HG03378 (cell line): ENCODE measurements around the gene GRM7.

Source experiments
- ATAC-seq: cut with Tn5 transposase; IDR thresholded peaks from one replicate; pipeline ENCODE4 v1.9.1; 2021; ENCODE audit warnings: mild to moderate bottlenecking, moderate library complexity; ENCODE audit not compliant: unreplicated experiment

GRM7 gene

DNA sequence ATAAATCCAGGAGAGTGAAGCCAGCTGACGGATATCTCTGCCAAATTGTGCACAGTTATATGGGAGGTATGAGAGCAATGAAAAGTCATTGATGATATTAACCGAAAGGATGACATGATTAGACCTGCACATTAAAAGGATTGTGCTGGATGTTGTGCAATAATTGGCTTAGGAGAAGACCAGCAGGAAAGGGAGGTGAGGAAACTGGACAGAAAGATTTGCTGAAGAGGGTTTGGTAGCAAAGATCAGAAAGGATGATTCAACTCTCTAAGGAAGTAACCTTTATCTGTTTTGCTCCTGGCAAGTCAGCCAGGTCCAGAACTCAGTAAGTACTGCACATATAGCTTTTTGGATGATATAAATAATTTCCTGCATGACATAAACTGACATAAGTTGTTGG lies 704.7 kb downstream of the GRM7 start:
- ATAC-seq, result no peak

DNA sequence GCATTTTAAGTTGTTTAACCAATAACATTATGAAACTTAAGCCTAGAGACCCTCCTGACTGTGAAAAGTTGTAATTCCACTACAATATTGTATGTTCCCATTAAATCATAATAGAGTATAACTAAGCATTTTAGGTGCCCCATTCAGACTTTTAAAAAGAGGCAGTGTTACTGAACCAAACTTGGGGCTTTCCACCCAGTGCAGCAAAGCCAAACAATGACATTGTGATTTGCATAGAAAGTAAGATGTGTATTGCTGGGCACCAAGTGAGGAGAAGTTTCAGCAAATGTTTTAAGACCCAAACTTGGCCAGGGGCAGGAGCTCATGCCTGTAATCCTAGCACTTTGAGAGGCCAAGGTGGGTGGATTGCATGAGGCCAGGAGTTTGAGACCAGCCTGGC lies 706.2 kb downstream of the GRM7 start:
- no peak for ATAC-seq

DNA sequence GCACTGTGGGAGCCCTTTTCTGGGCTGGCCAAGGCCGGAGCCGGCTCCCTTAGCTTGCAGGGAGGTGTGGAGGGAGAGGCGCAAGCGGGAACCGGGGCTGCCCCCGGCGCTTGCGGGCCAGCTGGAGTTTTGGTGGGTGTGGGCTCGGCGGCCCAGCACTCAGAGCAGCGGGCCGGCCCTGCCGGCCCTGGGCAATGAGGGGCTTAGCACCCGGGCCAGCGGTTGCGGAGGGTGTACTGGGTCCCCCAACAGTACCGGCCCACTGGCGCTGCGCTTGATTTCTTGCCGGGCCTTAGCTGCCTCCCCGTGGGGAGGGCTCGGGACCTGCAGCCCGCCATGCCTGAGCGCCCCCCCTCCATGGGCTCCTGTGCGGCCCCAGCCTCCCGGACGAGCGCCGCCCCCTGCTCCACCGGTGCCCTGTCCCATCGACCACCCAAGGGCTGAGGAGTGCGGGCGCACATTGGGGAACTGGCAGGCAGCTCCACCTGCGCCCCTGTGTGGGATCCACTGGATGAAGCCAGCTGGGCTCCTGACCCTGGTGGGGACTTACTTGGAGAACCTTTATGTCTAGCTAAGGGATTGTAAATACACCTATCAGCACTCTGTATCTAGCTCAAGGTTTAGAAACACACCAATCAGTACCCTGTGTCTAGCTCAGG lies 707.7 kb downstream of the GRM7 start:
- no peak for ATAC-seq

DNA sequence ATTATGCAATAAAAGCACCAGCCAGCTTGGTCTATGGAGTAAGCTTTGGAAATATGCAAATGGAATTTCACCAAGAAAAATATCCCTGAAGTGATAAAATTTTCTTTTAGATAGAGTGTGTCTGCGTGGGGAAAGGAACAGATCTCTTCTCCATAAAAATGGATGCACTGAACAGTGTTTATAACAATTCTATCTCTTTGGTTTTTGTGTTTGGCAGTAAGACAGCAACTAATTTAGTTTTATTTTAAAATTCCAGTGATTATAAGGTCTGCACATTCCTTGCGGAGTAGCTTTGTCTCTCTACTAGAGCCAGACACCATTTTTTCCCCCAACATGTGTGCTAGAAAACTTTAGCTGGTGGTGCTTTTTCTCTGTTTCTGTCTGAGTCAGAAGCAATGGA lies 712.4 kb downstream of the GRM7 start:
- ATAC-seq, result no peak

DNA sequence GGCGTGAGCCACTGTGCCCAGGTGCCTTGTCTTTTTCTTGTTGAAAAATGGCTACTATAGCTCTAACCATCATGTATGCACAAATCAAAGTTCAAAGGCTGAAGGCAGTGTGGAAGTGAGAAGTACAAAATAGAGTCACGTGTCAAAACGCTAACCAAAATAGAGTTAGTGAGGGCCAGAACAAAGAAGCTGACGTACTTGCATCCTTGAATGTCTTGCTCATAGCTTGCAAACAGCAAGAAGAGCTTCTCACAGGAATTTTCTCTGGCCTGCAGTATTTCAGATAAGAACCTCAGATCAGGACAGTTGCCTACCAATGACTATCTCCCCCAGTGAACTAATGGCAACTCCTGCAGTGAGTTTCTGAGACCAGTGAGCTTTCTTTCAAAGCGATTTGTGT lies 713.5 kb downstream of the GRM7 start:
- ATAC-seq, result no peak

DNA sequence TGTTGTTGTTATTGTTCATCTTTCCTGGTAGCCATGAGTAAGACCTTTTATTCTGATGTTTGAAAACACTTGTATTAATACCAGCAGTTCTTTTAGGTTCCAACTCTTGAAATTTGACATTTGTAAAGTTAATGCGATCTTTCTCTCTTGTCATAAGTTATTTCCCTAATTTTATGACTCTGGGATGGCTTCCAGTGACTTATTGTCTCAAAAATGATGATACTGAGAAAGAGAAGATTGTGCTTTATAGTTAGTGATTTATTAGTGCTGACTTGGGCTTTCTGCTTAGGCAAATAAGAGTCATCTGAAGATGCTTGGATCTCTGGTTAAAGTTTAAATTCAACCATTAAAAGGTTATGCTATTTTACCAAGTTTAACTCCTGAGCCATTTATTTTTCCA lies 715.2 kb downstream of the GRM7 start:
- no peak for ATAC-seq

DNA sequence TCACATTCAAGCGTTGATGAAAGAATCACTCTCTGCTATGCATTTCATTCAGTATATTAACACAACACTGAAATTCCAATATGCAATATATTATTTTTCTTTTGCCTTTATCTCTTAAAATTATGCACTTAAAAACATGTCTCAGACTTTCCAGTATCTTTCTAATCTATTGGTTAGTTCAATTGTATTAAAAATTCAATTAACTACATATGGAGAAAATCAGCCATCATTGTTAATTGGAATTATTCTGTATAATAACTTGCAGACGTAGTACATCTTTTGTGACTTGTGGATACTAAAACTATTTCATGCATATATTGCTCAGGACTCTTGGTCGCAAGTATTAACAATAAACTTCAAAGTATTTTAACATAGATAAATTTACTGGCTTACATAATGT lies 715.6 kb downstream of the GRM7 start:
- ATAC-seq, result no peak

DNA sequence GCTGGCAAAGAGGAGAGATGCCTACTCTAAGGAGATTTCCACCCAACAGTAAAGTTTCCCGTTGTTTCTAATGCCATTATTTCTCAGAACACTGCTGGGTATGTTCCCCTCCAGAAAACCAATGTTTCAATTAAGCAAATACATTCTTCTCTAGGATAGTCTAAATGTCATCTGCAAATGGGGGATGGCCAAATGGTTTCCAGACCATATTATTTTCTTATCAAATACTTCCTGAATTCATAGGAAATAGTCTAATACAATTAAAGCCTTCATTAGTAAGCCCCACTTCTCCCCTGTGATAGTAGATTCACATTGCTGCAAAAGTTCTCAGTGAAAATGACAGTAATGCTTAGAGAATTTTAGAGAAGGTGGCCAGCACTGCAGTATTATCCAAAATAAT lies 716.6 kb downstream of the GRM7 start:
- ATAC-seq, result no peak

DNA sequence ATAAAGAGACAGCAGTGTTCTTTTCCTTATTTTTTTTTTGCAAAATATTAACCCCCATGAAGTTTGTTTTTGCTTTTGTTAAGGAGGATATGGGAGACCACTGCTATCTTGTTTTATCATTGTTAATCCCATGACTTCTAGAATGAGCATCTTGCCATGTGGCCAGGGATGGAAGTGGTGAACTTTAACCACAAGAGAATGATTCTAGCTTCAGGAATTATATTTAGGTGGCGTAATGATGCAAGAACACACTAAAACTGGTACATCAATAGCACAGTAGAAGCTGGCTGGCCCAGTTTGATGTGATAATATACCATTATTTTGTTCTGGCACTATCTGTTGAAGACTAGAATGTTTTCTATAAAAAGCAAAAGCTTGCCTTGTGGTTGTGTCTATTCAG lies 720.9 kb downstream of the GRM7 start:
- no peak for ATAC-seq

DNA sequence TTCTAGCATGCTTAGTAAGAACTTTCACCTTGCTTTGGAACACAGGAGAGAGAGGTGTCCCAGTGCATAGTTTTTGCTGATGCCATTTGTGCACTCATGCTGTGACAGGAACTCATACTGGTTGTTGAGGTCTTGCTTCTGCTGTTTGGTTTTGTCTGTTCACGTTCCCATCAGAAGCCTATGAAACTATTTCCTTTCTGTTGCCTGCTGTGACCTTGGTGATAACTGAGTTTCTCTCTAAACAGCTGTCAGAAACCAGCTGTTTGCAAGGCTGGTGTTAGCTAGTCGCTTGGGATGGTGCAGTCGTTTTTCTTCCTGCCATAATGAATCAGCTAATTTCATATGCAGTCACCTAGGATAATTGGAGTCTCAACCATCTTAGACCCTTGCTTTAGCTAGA lies 724.1 kb downstream of the GRM7 start:
- ATAC-seq, result no peak

DNA sequence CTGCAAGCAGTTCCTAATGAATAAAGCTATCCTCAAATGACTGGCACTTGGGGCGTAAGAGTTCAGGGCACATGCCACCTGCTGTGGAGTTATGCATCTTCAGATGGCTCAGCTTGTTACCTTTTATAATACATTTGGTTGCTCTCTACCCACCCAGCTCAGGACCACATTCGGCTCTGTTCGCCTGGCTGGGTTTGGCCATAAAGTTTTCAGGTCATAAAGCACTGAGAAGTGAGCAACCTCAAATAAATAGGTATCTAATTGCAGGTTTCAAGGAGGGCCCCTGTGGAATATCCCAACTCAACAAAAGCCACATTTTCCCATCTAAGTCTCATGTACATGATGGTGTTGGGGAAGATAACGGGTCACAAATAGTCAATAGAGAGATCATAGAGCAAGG lies 727.3 kb downstream of the GRM7 start:
- no peak for ATAC-seq

DNA sequence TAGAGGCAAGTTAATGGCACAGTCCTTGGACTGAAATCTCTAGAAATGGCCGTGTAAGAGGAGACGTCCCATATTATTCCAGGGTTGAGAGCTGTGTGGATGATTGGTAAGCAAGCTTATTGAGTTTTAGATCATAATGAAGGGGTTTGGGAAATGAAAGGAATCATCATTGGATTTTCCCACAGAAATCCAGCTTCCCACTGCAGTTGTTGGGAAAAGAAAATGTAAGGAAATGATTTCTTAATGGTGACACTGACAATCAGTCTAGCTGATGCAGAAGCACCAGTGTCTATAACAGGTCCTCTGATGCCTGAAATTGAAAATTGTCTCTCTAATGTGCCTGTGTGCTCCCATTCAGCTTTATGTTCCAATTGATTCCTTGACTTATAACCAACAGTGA lies 728.6 kb downstream of the GRM7 start:
- no peak for ATAC-seq

DNA sequence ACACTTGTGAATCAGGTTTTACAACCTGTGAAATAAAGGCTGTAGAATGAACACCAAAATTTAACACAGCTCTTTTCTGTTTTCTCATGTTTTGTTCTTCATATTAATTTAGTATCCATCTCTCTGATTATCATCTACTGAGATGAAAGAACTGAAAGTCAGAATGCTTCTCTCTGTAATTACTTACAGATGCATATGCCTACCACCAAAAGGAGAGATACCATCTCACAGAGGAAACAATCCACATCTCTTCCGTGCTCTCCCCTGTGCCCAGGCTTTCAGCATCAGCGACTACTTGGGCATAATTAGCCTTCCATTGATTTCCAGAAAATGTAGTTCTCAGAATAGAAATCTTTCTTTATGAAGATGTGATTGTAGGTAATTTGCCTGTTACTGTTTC lies 741.4 kb downstream of the GRM7 start:
- ATAC-seq, result no peak

DNA sequence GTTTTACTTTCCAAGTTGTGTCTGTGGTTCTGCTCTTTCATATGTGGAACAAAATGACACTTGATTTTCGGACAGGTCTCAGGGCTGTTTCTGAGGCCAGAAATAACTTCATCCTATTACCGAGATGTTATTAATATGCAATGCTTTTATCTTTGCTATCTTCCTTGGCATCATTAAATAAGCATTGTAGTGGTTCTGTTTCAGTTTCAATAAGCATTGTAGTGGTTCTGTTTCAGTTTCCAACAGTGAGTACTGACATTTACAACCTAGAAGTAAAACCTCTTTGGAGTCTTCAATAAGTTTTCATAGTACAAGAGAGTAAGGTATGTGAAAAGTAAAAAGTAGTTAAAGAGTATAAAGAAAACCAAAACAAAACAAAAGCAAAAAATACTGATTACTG lies 746.2 kb downstream of the GRM7 start:
- ATAC-seq, result no peak

DNA sequence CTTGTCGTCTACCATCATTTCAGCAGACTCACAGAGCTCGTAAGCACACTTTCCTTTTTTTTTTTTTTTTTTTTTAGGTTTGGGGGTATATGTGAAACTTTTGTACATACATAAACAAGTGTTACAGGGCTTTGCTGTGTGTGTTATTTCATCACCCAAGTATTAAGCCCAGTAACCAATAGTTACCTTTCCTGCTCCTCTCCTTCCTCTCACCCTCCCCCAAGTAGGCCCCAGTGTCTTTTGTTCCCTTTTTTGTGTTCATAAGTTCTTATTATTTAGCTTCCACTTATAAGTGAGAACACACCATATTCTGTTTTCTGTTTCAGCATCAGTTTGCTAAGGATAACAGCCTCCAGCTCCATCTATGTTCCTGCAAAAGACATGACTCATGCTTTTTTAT lies 746.8 kb downstream of the GRM7 start:
- no peak for ATAC-seq

DNA sequence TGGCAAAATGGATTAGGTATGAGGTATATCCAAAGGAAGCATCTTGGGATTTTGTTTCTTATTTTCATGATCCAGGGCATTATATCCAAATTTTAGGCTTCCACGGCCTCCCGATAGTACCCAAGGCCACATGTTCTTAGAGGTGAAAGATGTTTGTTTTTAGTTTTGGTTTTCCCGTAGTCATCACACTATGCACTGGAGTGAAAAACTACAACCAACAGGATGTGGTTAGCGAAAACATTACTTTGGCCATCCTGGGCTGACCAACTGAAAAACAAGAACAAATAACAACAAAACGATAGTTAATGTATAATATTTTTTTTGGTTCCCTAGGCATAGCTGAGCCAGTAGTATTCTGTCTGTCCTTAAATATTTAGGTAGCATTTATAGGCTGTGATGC lies 749.7 kb downstream of the GRM7 start:
- ATAC-seq, result no peak

DNA sequence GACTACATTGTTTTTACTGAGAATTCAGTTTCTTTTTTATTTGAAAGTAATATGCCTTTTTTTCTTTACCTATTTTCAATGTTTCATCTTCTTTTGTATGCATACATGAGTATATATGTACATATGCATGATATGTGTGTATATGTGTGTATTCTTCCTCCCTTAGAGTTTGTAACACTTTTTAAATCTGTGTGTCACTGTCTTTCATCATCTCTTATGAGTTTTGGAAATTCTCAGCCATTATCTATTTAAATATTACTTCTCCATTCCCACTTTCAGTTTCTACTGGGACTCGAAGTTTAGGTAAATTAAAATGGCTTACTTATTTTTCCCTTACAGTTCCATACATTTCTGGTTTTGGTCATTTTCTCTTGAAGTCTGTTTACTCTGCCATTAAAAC lies 754.1 kb downstream of the GRM7 start:
- ATAC-seq, result no peak

DNA sequence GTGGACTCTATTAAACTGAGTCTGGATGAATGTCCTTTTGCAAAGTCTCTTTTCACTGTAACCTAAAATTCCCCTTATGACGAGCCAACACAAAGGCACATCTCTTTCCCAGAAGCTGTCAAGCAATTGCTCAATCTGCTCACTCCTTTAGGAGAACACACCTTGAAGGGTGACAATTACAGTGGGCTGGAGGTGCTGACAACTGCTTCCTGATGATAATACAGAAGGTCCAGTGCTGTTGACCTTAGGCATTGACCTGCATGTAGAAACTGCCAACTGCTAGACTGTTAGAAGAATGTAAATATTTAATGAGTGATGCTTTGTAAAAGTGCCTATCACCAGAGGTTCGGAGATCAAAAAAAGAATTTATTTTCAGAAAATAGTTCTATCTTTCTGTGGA lies 757.7 kb downstream of the GRM7 start:
- no peak for ATAC-seq

DNA sequence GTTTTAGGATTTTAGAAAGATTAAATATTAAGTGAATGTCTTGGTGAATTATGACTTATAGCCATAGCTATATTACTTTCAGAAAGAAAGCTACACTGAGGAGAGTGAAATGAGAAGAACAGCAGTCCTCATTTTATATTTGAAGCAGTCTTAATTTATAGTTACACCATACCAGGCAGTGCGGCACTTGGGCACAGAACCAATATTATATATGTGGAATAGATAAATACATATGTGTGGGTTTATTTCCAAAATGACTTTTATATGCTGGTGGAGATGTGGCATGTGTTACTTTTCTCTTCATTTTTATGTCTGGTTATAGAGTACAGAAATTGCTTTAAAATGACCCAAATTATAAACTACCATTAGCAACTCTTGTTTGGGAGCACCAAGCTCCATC lies 759.5 kb downstream of the GRM7 start:
- ATAC-seq, result no peak

DNA sequence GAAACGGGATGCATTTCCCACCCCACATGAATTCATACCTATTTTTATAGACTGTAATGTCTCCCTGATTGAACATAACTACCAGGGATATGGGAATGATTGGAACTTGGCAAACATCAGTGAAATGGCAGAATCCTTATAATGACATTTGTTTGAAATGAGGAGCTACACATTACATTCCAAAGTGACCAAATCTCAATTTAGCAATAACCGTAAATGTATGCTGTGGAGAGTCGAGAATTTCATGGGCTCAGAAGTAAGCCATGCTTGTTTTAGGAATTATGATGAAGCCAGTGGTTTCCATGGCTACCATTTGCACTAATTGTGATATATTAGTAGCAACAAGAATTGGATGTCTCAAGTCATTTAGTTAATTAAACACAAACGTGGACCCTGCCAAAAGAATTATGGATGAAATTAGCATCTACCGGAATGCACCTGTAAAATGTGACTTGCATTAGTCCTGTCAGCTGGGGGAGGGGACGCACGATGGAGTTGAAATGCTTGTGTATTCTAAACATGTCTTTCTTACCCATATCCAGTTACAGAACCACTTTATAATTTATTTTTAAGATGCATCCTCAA lies 760.2 kb downstream of the GRM7 start:
- ATAC-seq, result no peak

DNA sequence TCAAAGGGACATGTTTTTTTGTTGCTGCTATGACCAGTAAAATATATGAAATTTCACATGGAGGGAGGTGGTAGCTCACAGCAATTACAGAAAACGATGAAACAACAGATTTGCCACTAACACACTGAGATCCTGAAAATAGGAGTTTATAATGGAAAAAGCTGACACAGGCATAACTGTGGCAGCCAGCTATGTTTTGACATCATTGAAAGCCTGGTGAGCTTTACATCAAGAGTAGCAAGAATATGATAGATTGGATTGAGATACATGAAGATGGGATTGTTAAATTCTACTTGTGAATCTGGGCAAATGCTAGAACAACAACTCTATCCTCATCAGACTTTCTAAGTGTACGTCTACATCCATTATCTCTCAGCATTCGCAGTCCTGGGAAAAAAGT lies 760.7 kb downstream of the GRM7 start:
- ATAC-seq, result no peak

DNA sequence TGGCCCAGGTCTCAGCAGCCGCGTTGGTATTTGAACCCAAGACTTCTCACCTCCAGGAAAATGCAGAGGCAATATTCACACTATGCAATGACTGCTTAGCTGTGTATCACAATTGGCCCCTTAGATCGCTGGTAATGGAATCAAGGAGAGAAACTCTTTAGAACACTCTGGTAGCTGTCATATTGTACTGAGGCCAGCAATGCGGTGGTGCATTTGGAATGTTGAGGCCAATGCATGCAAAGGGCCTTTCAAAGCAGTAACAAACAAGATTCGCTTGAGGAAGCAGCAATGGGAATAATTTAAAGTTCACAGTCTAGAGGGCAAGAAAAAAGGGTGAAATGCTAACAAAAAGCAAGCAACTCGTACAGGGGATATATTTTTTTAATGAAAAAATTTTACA lies 764.1 kb downstream of the GRM7 start:
- no peak for ATAC-seq

DNA sequence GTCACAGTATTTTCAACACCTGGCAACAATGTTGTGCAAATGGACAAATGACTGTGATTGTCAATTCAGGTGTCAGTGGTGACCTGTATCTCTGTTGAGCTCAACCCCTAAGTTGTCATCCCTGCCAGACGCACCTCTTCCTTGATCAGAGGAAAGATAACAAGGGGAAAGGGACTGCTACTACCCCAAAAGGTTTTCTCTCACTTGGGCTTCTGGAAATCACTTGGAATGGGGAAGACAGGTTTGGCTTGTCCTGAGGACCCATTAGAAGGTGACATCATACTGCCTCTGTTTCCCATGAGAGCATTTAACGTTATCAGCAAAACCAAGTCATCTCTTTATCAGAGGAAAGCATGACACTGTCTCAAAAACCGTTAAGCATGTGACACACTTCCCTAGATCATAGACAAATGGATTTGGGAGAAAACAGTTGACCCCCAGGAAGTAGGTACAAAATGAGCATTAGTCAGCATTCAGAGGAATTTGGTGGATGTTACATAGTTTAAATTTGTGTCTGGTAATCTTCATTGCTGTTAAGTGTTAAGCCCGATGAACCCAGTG lies 769.5 kb downstream of the GRM7 start:
- no peak for ATAC-seq
